ENCODE data around the gene HTR7. TPM values are rescaled to one million over a fixed set of nuclear protein-coding genes. Genes with fewer than 3 reads are reported as not detected.
"Not testable (repeated sequence)": the region's sequence is repeated elsewhere in the genome, so short reads cannot be mapped to it uniquely, and the experiment has no call there.

HTR7 gene
- 0.74 TPM for total RNA-seq

- Histone ChIP-seq H3K4me3 (peak within 1 kb of the TSS; percentile 55 to 75), H3K27me3 (no peaks in the 10 kb centered on the region), H3K27ac (peak within 1 kb of the TSS; percentile 69), H3K4me1 (peaks cover 11% of the 10 kb centered on the region), H3K36me3 (no peaks in the 10 kb centered on the region), H3K9me3 (no peaks in the 10 kb centered on the region)
- intact Hi-C loops (cut with DNase I) = no loop called here
- TF ChIP-seq CTCF (IDR thresholded peaks at IDR 0.05) (peak in 2 of 3 experiments; percentile 42 to 58), POLR2AphosphoS5 (IDR thresholded peaks at IDR 0.05; ENCODE audit: insufficient read depth in 1 of 2, low read depth in 1 of 2) (no peak), POLR2A (IDR thresholded peaks at IDR 0.05) (no peak)
- DNase-seq (ENCODE audit: extremely low spot score in 2 of 2) = no peak
Measured at GRCh38 chr10:90857635-90858460, at the start of gene HTR7. TSS of gene HTR7 (minus strand) at chr10:90858039. CDS start at chr10:90857671, 368 bp downstream.

GRCh38 chr10:90906596-90906995 is 48.8 kb upstream of the HTR7 start:
- H3K9me3 ChIP-seq = no peaks in the 10 kb centered on the region
- intact Hi-C loops (cut with DNase I) = loop anchor here (5.0 kb wide), 1 partner anchor 346 kb away; no protein-coding TSS in a partner anchor
- peaks cover 0 to 13% of the 10 kb centered on the region in 2 donors for H3K36me3 ChIP-seq

GRCh38 chr10:90905925-90906324 is 48.1 kb upstream of the HTR7 start:
- Histone ChIP-seq H3K36me3 (peaks cover 0 to 13% of the 10 kb centered on the region in 2 donors), H3K27ac (no peak overlapping the region), H3K27me3 (no peaks in the 10 kb centered on the region), H3K4me3 (no peak overlapping the region), H3K9me3 (no peaks in the 10 kb centered on the region), H3K4me1 (no peaks in the 10 kb centered on the region)
- TF ChIP-seq POLR2AphosphoS5 (IDR thresholded peaks at IDR 0.05; ENCODE audit: insufficient read depth in 1 of 2, low read depth in 1 of 2) (no peak), CTCF (IDR thresholded peaks at IDR 0.05) (no peak), POLR2A (IDR thresholded peaks at IDR 0.05) (no peak)
- intact Hi-C loops (cut with DNase I) = loop anchor here (5.0 kb wide), 1 partner anchor 346 kb away; no protein-coding TSS in a partner anchor
- no peak for DNase-seq (ENCODE audit: extremely low spot score in 2 of 2)

More at GRCh38 chr10:90906596-90906995, 48.8 kb upstream of the HTR7 start:
- no peak for TF ChIP-seq CTCF (IDR thresholded peaks at IDR 0.05)
- no peak for TF ChIP-seq POLR2A (IDR thresholded peaks at IDR 0.05)
- no peak for TF ChIP-seq POLR2AphosphoS5 (IDR thresholded peaks at IDR 0.05; ENCODE audit: insufficient read depth in 1 of 2, low read depth in 1 of 2)
- Histone ChIP-seq H3K27ac (no peak overlapping the region), H3K27me3 (no peaks in the 10 kb centered on the region), H3K4me1 (no peaks in the 10 kb centered on the region), H3K4me3 (no peak overlapping the region)
- DNase-seq (ENCODE audit: extremely low spot score in 2 of 2) = no peak

- H3K27me3 ChIP-seq; DNase-seq (ENCODE audit: extremely low spot score in 2 of 2); H3K27ac ChIP-seq; H3K4me1 ChIP-seq; H3K9me3 ChIP-seq; intact Hi-C loops (cut with DNase I); H3K4me3 ChIP-seq: not testable (repeated sequence)
- H3K36me3 ChIP-seq = peaks cover 0 to 37% of the 10 kb centered on the region in 2 donors
Measured at GRCh38 chr10:90896916-90897315, 39.1 kb upstream of the HTR7 start.

- peaks cover 0 to 41% of the 10 kb centered on the region in 2 donors for H3K36me3 ChIP-seq
- intact Hi-C loops (cut with DNase I) = no loop called here
- no peak for TF ChIP-seq POLR2A (IDR thresholded peaks at IDR 0.05)
- no peak for TF ChIP-seq POLR2AphosphoS5 (IDR thresholded peaks at IDR 0.05; ENCODE audit: insufficient read depth in 1 of 2, low read depth in 1 of 2)
- no peak for TF ChIP-seq CTCF (IDR thresholded peaks at IDR 0.05)
- no peak overlapping the region for H3K4me3 ChIP-seq
- H3K4me1 ChIP-seq = no peaks in the 10 kb centered on the region
- no peaks in the 10 kb centered on the region for H3K27me3 ChIP-seq
- no peak overlapping the region for H3K27ac ChIP-seq
- DNase-seq (ENCODE audit: extremely low spot score in 2 of 2) = no peak
- no peaks in the 10 kb centered on the region for H3K9me3 ChIP-seq
Measured at GRCh38 chr10:90893190-90893589, 35.4 kb upstream of the HTR7 start.
